Activated naive CD4-positive, alpha-beta T cell treated with anti-CD3 and anti-CD28 coated beads for 36 hours (primary cell): ENCODE data around the gene COQ5. TPM values are rescaled to one million over a fixed set of nuclear protein-coding genes. Genes with fewer than 3 reads are reported as not detected.

Experiments used
- CTCF ChIA-PET: fragments of 350-600 bp; sonication (Branson Sonifier 250); formaldehyde crosslinking; loops from one replicate; lab custom pipeline; 2021; ENCODE audit warnings: antibody characterized with exemption; lab: Charles Lee
- DNase-seq: peaks from one replicate; pipeline ENCODE4 v3.0.0-alpha.2; 2020
- H3K27ac Mint-ChIP-seq: one replicate; pipeline ENCODE4 v1.8.0; 2021; ENCODE audit warnings: mild to moderate bottlenecking, mixed read lengths
- H3K27me3 Mint-ChIP-seq: one replicate; pipeline ENCODE4 v1.8.0; 2021; ENCODE audit warnings: low read depth, mixed read lengths
- H3K36me3 Mint-ChIP-seq: one replicate; pipeline ENCODE4 v1.8.0; 2021; ENCODE audit warnings: low read depth, mixed read lengths
- H3K4me1 Mint-ChIP-seq: one replicate; pipeline ENCODE4 v1.8.0; 2021; ENCODE audit warnings: low read depth, mixed read lengths
- H3K4me3 Mint-ChIP-seq: one replicate; pipeline ENCODE4 v1.8.0; 2021; ENCODE audit warnings: mild to moderate bottlenecking, moderate library complexity, mixed read lengths
- H3K9me3 Mint-ChIP-seq: one replicate; pipeline ENCODE4 v1.8.0; 2021; ENCODE audit warnings: mixed read lengths
- intact Hi-C: fragments of 100-400 bp; cut with micrococcal nuclease; formaldehyde crosslinking; loops from one replicate; pipeline ENCODE4 v1.15.1; 2023
- total RNA-seq, 2 experiments: library from RNA; stranded (reverse); gene quantifications; one replicate each; pipeline ENCODE4 v1.2.3, GENCODE V29; 2021

The COQ5 gene
- total RNA-seq, 2 experiments from 2014 or later, result 29.5 TPM

- Mint-ChIP-seq H3K4me3 (no peak overlapping the region), H3K27ac (peak overlapping the region; percentile 25), H3K27me3 (no peaks in the 10 kb centered on the region), H3K4me1 (peaks cover 30% of the 10 kb centered on the region), H3K36me3 (peaks cover 27% of the 10 kb centered on the region), H3K9me3 (no peaks in the 10 kb centered on the region)
- DNase-seq, result no peak
- intact Hi-C loops, result loop anchor here (1.0 kb wide), 1 partner anchor 26 kb away; no protein-coding TSS in a partner anchor
- CTCF ChIA-PET, result interaction anchor here (1.1 to 8.2 kb wide), 3 partner anchors 11 to 27 kb away, joined by 5 to 121 read pairs (median 12); partner anchors contain the start of gene COX6A1
Observed at GRCh38 chr12:120465756-120466155, 63.2 kb downstream of the COQ5 start.

DNA sequence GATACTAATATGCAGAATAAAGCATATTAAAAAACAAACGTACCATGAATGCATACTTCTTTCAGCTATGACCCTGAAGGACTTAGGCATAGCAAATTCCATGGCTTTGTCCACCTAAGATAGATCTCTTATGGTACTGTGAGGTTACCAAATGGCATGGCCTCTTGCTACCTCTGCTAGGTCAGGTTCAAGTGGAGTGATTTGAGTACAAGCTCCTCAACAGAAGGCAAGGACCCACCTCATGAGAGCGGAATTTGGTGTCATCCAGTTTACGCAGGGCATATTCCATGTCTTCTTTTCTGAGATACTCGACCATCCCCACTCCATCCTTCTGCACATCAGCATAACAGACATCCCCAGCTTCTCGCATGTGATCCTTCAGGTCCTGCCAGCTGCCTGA, 65.2 kb downstream of the COQ5 start:
- Mint-ChIP-seq H3K4me1 (peaks cover 25% of the 10 kb centered on the region), H3K27me3 (no peaks in the 10 kb centered on the region), H3K4me3 (no peak overlapping the region), H3K9me3 (no peaks in the 10 kb centered on the region), H3K36me3 (peaks cover 33% of the 10 kb centered on the region), H3K27ac (no peak overlapping the region)
- intact Hi-C loops, result no loop called here
- DNase-seq, result no peak
- CTCF ChIA-PET, result interaction anchor here (1.0 to 8.2 kb wide), 5 partner anchors 9 to 119 kb away, joined by 3 to 121 read pairs (median 3); no protein-coding TSS in a partner anchor

DNA sequence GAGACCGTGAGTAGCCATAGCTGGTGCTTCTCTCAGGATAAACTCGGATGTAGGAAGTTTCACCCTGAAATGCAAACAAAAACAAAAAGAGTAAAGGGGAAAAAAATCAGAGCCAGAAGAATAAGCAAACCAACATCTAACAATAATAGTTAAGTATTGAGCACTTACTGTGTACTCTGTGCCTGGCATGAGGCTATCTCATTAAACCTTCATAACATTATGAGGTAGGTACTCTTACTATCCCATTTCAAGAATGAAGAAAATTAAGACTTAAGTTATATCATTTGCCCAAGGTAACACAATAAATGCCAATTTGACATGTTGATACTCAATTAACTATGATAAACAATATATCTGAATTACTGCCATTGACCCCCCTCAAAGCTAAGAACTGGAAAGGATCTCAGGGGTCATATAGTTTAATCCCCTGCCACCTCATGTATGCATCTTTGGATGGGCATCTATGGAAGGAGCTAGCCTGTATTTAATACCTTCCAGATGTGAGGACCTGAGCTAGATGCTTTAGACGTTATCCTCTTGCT, 66.8 kb downstream of the COQ5 start:
- H3K36me3 Mint-ChIP-seq, result peaks cover 34% of the 10 kb centered on the region
- CTCF ChIA-PET, result interaction anchor here (1.1 kb wide), 1 partner anchor 32 kb away, joined by 6 read pairs; no protein-coding TSS in a partner anchor
- H3K9me3 Mint-ChIP-seq, result no peaks in the 10 kb centered on the region
- H3K27ac Mint-ChIP-seq, result peak overlapping the region; percentile 9
- H3K4me3 Mint-ChIP-seq, result no peak overlapping the region
- peaks cover 15% of the 10 kb centered on the region for H3K4me1 Mint-ChIP-seq
- DNase-seq, result no peak
- H3K27me3 Mint-ChIP-seq, result no peaks in the 10 kb centered on the region
- intact Hi-C loops, result no loop called here

GRCh38 chr12:120460157-120460556, 68.8 kb downstream of the COQ5 start:
- CTCF ChIA-PET, result interaction anchor here (1.2 to 1.6 kb wide), 2 partner anchors 13 to 20 kb away, joined by 4 to 5 read pairs; no protein-coding TSS in a partner anchor
- Mint-ChIP-seq H3K4me3 (no peak overlapping the region), H3K36me3 (peaks cover 36% of the 10 kb centered on the region), H3K4me1 (no peaks in the 10 kb centered on the region), H3K9me3 (no peaks in the 10 kb centered on the region), H3K27ac (peak overlapping the region; percentile 3), H3K27me3 (no peaks in the 10 kb centered on the region)
- no peak for DNase-seq
- intact Hi-C loops, result no loop called here

DNA sequence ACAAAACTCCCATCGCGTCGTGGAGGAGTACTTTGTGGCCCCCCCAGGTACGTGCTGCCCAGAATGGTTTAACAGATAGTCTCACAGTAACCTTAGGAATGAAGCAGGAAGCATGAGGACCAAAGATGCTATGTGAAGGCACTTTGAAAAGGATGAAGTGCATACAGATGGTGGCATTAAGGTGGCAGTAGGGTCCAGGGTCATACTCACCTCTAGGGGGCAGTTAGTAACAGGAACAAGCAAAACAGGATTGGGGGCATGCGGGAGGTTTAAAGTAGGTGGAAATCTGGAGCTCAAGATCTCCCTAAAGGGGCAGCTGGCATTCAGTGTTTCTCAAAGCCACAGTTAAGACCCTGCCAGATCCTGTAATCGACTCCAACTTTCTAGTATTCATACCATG, 71.8 kb downstream of the COQ5 start:
- Mint-ChIP-seq H3K4me1 (peaks cover 3% of the 10 kb centered on the region), H3K4me3 (no peak overlapping the region), H3K9me3 (no peaks in the 10 kb centered on the region), H3K36me3 (peaks cover 26% of the 10 kb centered on the region), H3K27me3 (no peaks in the 10 kb centered on the region), H3K27ac (peak overlapping the region; percentile 28)
- intact Hi-C loops, result no loop called here
- CTCF ChIA-PET, result interaction anchor here (1.0 to 10.3 kb wide), 2 partner anchors 10 kb away, joined by 5 to 121 read pairs; partner anchors contain the start of gene SRSF9
- DNase-seq, result no peak

GRCh38 chr12:120455302-120455701, 73.7 kb downstream of the COQ5 start:
- H3K27ac Mint-ChIP-seq, result no peak overlapping the region
- H3K36me3 Mint-ChIP-seq, result peaks cover 22% of the 10 kb centered on the region
- no peaks in the 10 kb centered on the region for H3K9me3 Mint-ChIP-seq
- H3K4me3 Mint-ChIP-seq, result no peak overlapping the region
- DNase-seq, result no peak
- no peaks in the 10 kb centered on the region for H3K27me3 Mint-ChIP-seq
- peaks cover 5% of the 10 kb centered on the region for H3K4me1 Mint-ChIP-seq
- CTCF ChIA-PET, result interaction anchor here (0.6 to 10.3 kb wide), 4 partner anchors 12 to 33 kb away, joined by 3 to 121 read pairs (median 3); partner anchors contain the start of gene SRSF9
- intact Hi-C loops, result no loop called here

DNA sequence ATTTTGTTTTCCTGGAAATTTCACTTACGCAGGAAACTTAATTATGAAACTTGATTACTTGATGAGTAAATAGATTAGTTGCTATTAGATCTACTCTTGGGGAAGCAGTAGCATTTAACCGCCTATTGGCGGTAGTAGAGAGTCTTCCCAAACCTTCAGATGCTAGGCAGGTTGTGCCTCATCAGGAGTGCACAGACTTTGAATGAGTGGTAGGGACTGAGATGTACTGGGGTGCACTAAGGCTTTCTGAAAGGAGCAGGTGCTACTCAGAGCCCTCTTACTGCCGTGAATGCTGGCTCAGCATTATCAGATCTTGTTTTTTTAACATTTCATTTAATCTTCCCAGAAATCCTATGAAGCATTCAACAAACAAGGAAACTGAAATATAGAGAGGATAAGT, 75.0 kb downstream of the COQ5 start:
- Mint-ChIP-seq H3K4me3 (no peak overlapping the region), H3K27me3 (no peaks in the 10 kb centered on the region), H3K9me3 (no peaks in the 10 kb centered on the region), H3K36me3 (peaks cover 24% of the 10 kb centered on the region), H3K4me1 (peaks cover 10% of the 10 kb centered on the region), H3K27ac (no peak overlapping the region)
- intact Hi-C loops, result no loop called here
- peak; percentile 40 for DNase-seq
- CTCF ChIA-PET, result interaction anchor here (0.5 to 10.3 kb wide), 5 partner anchors 11 to 504 kb away, joined by 3 to 121 read pairs (median 7); partner anchors contain the start of gene SRSF9

Other genes with a start within 250 kb of the COQ5 start
- 1,000 to 10,000 TPM; 1,318 to 2,532 TPM for gene RNU4-2, start 237.3 kb downstream of the COQ5 start, total RNA-seq
- gene RNU4-1, start 235.9 kb downstream of the COQ5 start, total RNA-seq, result 1,000 to 10,000 TPM in 1 of 2 experiments, 100 to 1,000 TPM in 1; 685 to 1,294 TPM
- gene SIRT4, start 226.8 kb downstream of the COQ5 start, total RNA-seq, result 1 to 10 TPM; 2.0 to 3.7 TPM
- not detected for gene PLA2G1B, start 201.4 kb downstream of the COQ5 start, total RNA-seq
- under 1 TPM; 0.27 to 0.57 TPM for gene MSI1, start 160.0 kb downstream of the COQ5 start, total RNA-seq
- gene COX6A1, start 91.0 kb downstream of the COQ5 start, total RNA-seq, result 100 to 1,000 TPM; 536 to 540 TPM
- 10 to 100 TPM; 56.8 to 59.2 TPM for gene TRIAP1, start 82.8 kb downstream of the COQ5 start, total RNA-seq
- gene GATC, start 82.7 kb downstream of the COQ5 start, total RNA-seq, result 10 to 100 TPM; 33.1 to 35.3 TPM
- 100 to 1,000 TPM; 164 to 171 TPM for gene SRSF9, start 59.4 kb downstream of the COQ5 start, total RNA-seq
- gene DYNLL1, start 33.0 kb downstream of the COQ5 start, total RNA-seq, result 10 to 100 TPM; 93.4 to 93.5 TPM
- 100 to 1,000 TPM; 159 to 166 TPM for gene RNF10, start 5.2 kb upstream of the COQ5 start, total RNA-seq
- gene POP5, start 52.2 kb upstream of the COQ5 start, total RNA-seq, result 10 to 100 TPM; 44.2 to 45.0 TPM
- gene CABP1, start 111.5 kb upstream of the COQ5 start, total RNA-seq, result not detected
- gene MLEC, start 158.0 kb upstream of the COQ5 start, total RNA-seq, result 10 to 100 TPM; 78.6 to 89.7 TPM
- 10 to 100 TPM; 31.9 to 32.6 TPM for gene UNC119B, start 181.3 kb upstream of the COQ5 start, total RNA-seq
- 10 to 100 TPM; 15.4 to 15.8 TPM for gene ACADS, start 196.7 kb upstream of the COQ5 start, total RNA-seq